Esophagus squamous epithelium (tissue), 5 donors: ENCODE data around the gene MAP1B. TPM values are rescaled to one million over a fixed set of nuclear protein-coding genes. Genes with fewer than 3 reads are reported as not detected.

Experiments
- DNase-seq: peaks from one replicate; lab custom pipeline; 2025; lab: John Stamatoyannopoulos, UW
- H3K27ac ChIP-seq, 4 donors: fragments of 200-600 bp; sonication (generic); one replicate each; pipeline ENCODE4 v1.5.1; 2016 to 2019; ENCODE audit warnings: mild to moderate bottlenecking in 1 of 4
- H3K27me3 ChIP-seq, 4 donors: fragments of 200-600 bp; sonication (generic); 1 replicate in 3 of 4; 2 replicates in 1 of 4; pipeline versions ENCODE4 v1.5.1 to v1.6.0; 2017 to 2021; ENCODE audit warnings: antibody characterized with exemption in 1 of 4
- H3K36me3 ChIP-seq, 3 donors: fragments of 200-600 bp; sonication (generic); one replicate each; pipeline ENCODE4 v1.5.1; 2016 to 2019
- H3K4me1 ChIP-seq, 3 donors: fragments of 200-600 bp; sonication (generic); one replicate each; pipeline ENCODE4 v1.5.1; 2017 to 2019
- H3K4me3 ChIP-seq, 4 donors: fragments of 200-600 bp; sonication (generic); 1 replicate in 3 of 4; 2 replicates in 1 of 4; pipeline ENCODE4 v1.5.1; 2016 to 2019; ENCODE audit warnings: mild to moderate bottlenecking in 2 of 4, moderate library complexity in 1 of 4
- H3K9me3 ChIP-seq, 3 donors: fragments of 200-600 bp; sonication (generic); one replicate each; pipeline ENCODE4 v1.5.1; 2016 to 2019
- POLR2A ChIP-seq, 4 donors: fragments of 450-650 bp; IDR thresholded peaks; one replicate each; pipeline ENCODE4 v1.6.1; 2017; ENCODE audit warnings: antibody characterized with exemption in 4 of 4, mild to moderate bottlenecking in 4 of 4, moderate library complexity in 3 of 4
- WGBS, 2 donors: methylation state at CpG; one replicate each; pipeline ENCODE4 v1.1.5; 2018; 5-methylcytosine and 5-hydroxymethylcytosine counted together
- intact Hi-C: fragments of 100-400 bp; cut with DNase I; formaldehyde crosslinking; loops from one replicate; pipeline ENCODE4 v1.15.0; 2022
- total RNA-seq, 4 donors: library from RNA; depleted of rRNA; stranded (reverse); fragments of >200 nt; gene quantifications; one replicate each; pipeline ENCODE4 v1.1.0, GENCODE V29; 2016
- TF ChIP-seq, protein P1 (sequence below), 6 experiments: fragments of 450-650 bp in 4 of 6; fragments of 200-600 bp in 2 of 6; sonication (generic) in 2 of 6; IDR thresholded peaks; one replicate each; pipeline ENCODE4 v1.5.1; 2016 to 2019; ENCODE audit warnings: antibody characterized with exemption in 6 of 6, mild to moderate bottlenecking in 4 of 6, moderate library complexity in 4 of 6
- donor health status: DM: yes; HTN: yes; CAD: no.

MAP1B gene
- total RNA-seq, 4 donors from 2014 or later: 8.2 to 180 (median 29.6) TPM

DNA sequence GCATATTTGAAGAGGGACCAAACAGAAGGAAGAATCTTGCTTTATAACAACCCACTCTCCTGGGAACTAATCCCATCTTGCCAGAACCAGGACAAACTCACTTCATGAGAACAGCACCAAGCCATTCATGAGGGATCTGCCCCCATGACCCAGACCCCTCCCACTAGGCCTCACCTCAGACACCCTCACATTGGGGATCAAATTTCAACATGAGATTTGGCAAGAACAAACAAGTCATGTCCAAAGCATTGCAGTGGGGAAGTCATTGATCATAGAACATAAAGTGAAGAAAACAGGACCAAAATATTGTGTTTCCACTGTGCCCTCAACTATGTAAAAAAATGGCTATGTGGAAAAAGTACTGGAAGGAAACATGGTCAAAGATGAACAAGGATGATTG, 43.9 kb downstream of the MAP1B start:
- intact Hi-C loops: no loop called here
- TF ChIP-seq, protein P1, sequence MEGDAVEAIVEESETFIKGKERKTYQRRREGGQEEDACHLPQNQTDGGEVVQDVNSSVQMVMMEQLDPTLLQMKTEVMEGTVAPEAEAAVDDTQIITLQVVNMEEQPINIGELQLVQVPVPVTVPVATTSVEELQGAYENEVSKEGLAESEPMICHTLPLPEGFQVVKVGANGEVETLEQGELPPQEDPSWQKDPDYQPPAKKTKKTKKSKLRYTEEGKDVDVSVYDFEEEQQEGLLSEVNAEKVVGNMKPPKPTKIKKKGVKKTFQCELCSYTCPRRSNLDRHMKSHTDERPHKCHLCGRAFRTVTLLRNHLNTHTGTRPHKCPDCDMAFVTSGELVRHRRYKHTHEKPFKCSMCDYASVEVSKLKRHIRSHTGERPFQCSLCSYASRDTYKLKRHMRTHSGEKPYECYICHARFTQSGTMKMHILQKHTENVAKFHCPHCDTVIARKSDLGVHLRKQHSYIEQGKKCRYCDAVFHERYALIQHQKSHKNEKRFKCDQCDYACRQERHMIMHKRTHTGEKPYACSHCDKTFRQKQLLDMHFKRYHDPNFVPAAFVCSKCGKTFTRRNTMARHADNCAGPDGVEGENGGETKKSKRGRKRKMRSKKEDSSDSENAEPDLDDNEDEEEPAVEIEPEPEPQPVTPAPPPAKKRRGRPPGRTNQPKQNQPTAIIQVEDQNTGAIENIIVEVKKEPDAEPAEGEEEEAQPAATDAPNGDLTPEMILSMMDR (IDR thresholded peaks at IDR 0.05): no peak
- TF ChIP-seq POLR2A (IDR thresholded peaks at IDR 0.05): no peak
- no peaks in the 10 kb centered on the region for H3K36me3 ChIP-seq
- H3K4me1 ChIP-seq: peaks cover 4 to 61% (median 32%) of the 10 kb centered on the region in 3 donors
- no peak overlapping the region for H3K4me3 ChIP-seq
- DNase-seq: no peak
- peak overlapping the region in 3 of 4 donors; percentile 60 to 81 (median 76) for H3K27ac ChIP-seq
- H3K27me3 ChIP-seq: no peaks in the 10 kb centered on the region
- H3K9me3 ChIP-seq: no peaks in the 10 kb centered on the region

DNA sequence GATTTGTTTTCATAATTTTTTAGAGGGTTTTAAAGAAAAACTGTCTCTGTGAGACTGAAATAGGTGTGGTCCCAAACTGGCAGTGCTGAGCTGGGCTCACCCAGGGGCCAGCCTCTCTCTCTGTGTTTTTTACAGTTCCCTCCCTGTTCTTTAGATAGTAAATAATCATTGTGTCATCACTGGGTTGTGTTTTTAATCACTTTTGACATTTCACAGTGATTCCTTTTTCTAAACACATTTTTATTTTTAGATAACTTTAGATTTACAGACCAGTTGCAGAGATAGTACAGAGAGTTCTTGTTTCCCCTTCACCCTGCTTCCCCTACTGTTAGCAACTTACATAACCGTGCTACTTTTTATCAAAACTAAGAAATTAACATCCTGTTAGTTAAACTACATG, 44.4 kb downstream of the MAP1B start:
- Histone ChIP-seq H3K27ac (peak overlapping the region in 3 of 4 donors; percentile 60 to 81 (median 76)), H3K4me1 (peaks cover 4 to 66% (median 32%) of the 10 kb centered on the region in 3 donors), H3K9me3 (no peaks in the 10 kb centered on the region), H3K27me3 (no peaks in the 10 kb centered on the region), H3K36me3 (no peaks in the 10 kb centered on the region), H3K4me3 (no peak overlapping the region)
- no peak for TF ChIP-seq POLR2A (IDR thresholded peaks at IDR 0.05)
- TF ChIP-seq, protein P1 (IDR thresholded peaks at IDR 0.05): no peak
- intact Hi-C loops: no loop called here
- 42 to 64% methylated on average over 1 of the region's 1 CpG for WGBS, 2 donors
- DNase-seq: no peak

DNA sequence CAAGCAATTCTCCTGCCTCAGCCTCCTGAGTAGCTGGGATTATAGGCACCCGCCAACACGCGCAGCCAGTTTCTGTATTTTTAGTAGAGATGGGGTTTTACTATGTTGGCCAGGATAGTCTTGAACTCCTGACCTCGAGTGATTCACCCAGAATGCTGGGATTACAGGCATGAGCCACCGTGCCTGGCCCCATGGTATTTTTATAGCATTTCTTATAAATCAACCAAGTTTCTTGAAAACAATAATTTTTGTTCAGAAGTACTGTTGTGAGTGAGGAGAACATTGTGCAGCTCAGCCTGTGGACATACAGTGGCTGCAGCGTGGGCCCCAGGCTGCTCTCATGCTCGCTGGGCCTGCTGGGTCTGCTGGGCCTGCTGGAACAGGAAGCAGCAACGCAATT, 45.3 kb downstream of the MAP1B start:
- H3K9me3 ChIP-seq: no peaks in the 10 kb centered on the region
- intact Hi-C loops: no loop called here
- WGBS, 2 donors: 78 to 85% methylated on average over 7 to 8 of the region's 8 CpGs
- peak overlapping the region in 3 of 4 donors; percentile 43 to 81 (median 76) for H3K27ac ChIP-seq
- no peak overlapping the region for H3K4me3 ChIP-seq
- H3K36me3 ChIP-seq: no peaks in the 10 kb centered on the region
- DNase-seq: no peak
- H3K27me3 ChIP-seq: peaks cover 0 to 3% (median 0%) of the 10 kb centered on the region in 4 donors
- TF ChIP-seq POLR2A (IDR thresholded peaks at IDR 0.05): no peak
- TF ChIP-seq, protein P1 (IDR thresholded peaks at IDR 0.05): no peak
- peaks cover 4 to 75% (median 34%) of the 10 kb centered on the region in 3 donors for H3K4me1 ChIP-seq

DNA sequence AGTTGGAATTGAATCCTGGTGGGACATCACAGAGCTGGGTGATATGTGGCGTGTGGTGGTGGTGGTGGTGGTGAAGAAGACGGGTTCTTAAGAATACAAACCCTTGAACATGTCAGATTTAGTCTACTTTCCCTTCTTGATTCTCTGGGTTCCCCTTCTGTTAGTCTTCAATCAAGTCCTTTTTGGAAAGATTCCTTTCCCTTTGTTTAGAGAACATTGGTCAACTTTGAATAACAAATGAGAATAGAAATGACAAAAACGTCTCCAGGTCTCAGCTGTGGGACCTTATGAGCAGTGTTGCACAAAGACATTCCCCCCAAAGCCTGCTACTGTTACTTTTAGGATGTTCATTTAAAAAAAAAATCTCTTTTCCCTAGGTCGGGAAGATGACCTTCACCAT, 46.3 kb downstream of the MAP1B start:
- WGBS, 2 donors: 66 to 71% methylated on average over 4 of the region's 4 CpGs
- Histone ChIP-seq H3K27me3 (peaks cover 0 to 5% (median 0%) of the 10 kb centered on the region in 4 donors), H3K9me3 (no peaks in the 10 kb centered on the region), H3K4me3 (no peak overlapping the region), H3K36me3 (no peaks in the 10 kb centered on the region), H3K27ac (peak overlapping the region in 3 of 4 donors; percentile 43 to 81 (median 76)), H3K4me1 (peaks cover 4 to 81% (median 43%) of the 10 kb centered on the region in 3 donors)
- intact Hi-C loops: no loop called here
- no peak for DNase-seq
- TF ChIP-seq, protein P1 (IDR thresholded peaks at IDR 0.05): no peak
- TF ChIP-seq POLR2A (IDR thresholded peaks at IDR 0.05): no peak

DNA sequence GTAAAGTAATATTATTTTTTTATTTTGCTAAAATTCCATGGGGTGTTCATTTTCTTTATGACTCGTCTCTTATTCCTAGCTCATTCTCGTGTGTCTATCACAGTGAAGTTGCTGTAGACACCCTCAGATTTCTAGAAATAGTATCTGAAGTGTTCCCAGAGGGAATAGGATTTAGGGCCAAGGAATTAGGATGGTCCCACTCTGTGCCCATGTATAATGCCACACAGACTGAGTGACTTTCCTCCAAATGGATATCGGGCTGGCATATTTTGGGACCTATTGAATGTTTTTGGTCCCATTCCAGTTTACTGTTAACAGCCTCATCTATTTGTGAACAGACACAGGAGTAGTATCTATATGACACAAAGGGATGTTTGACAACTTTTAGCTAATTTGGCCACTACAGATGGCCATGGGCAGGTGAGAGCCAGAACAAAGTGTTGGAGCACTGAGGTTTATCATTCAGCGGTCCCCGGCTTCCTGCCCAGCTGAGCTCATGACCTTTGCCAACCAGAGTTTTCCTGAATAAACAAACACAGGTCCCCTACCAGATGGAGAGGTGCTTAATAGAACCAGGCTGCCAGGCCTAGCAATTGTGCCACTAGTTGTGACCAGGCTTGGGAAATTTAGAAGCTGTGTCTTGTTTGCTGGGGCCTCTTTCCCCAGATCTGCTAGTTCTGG, 46.9 kb downstream of the MAP1B start:
- TF ChIP-seq, protein P1 (IDR thresholded peaks at IDR 0.05): no peak
- no peak for TF ChIP-seq POLR2A (IDR thresholded peaks at IDR 0.05)
- 70 to 86% methylated on average over 5 of the region's 5 CpGs for WGBS, 2 donors
- intact Hi-C loops: no loop called here
- Histone ChIP-seq H3K4me3 (no peak overlapping the region), H3K36me3 (no peaks in the 10 kb centered on the region), H3K27me3 (peaks cover 0 to 5% (median 0%) of the 10 kb centered on the region in 4 donors), H3K9me3 (no peaks in the 10 kb centered on the region), H3K4me1 (peaks cover 4 to 83% (median 43%) of the 10 kb centered on the region in 3 donors), H3K27ac (peak overlapping the region in 3 of 4 donors; percentile 43 to 81 (median 69))
- no peak for DNase-seq
